RKO (cell line): ENCODE measurements around the gene HLA-DQB1.
A peak's percentile ranks its signal among the peaks of the same experiment; 100 is the strongest.
"Not testable (repeated sequence)": the region's sequence is repeated elsewhere in the genome, so short reads cannot be mapped to it uniquely, and the experiment has no call there.

ENCODE experiments used
- DNase-seq: peaks from one replicate; pipeline ENCODE4 v3.0.0-alpha.2; 2016; ENCODE audit warnings: low spot score

The HLA-DQB1 gene

DNA sequence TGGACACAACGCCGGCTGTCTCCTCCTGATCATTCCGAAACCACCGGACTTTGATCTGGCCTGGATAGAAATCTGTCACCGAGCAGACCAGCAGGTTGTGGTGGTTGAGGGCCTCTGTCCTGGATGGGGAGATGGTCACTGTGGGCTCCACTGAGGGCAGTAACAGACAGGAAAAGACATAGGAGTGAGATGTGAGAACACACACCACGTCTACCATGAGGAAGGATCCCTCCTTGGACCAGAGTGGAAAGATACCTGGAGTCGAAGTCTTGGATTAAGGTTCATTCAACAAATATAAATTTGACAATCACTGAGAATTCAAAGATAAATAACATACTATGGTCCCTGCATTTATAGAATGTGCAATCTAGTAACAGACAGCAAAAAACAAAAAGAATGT, 4.4 kb downstream of the HLA-DQB1 start:
- DNase-seq: no peak

DNA sequence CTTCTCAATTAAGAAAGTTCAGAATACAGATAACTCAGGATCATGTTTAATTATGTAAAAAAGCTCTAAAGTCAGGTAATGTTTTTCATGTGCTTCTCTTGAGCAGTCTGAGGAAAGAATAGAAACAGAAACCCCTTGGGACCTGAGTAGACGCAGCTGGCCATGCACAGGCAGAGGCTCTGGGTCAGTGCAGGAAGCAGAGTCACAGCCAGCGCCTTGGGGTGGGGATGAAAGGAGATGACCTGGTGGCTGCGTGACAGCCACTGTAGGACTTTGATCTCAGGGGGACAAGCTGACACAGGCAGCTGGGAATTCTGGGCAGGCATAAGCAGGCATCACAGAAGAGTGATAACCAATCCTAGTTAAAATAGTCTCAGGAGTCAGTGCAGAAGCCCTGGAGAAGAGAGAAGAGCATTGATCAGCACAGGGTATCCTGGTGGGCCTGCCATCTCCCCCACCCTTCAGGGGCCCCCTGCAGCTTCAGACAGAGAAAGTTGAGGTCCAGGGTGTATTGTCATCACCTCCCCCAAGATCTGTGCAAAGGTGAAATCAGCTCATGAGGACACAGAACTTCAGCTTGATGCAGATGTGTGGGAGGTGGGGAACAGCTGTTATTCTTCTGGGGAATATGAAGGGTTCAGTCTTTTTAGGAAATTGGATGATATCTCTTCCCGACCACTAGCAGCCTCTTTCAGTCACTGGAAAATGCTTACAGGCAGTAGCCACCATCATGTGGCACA, 6.4 kb downstream of the HLA-DQB1 start:
- no peak for DNase-seq

- DNase-seq: no peak
Observed at GRCh38 chr6:32658268-32658897, 8.1 kb downstream of the HLA-DQB1 start.

DNA sequence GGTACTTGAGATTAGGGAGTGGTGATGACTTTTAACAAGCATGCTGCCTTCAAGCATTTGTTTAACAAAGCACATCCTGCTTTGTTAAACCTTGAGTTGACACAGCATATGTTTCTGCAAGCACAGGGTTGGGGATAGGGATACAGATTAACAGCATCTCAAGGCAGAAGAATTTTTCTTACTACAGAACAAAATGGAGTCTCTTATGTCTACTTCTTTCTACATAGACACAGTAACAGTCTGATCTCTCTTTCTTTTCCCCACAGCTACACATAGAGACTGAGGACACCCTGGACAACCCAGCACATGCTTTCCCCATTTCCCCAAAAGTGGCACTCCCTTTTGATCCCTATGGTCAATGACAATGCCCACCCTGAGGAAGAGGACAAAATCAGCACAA, 8.6 kb downstream of the HLA-DQB1 start:
- DNase-seq: not testable (repeated sequence)

DNA sequence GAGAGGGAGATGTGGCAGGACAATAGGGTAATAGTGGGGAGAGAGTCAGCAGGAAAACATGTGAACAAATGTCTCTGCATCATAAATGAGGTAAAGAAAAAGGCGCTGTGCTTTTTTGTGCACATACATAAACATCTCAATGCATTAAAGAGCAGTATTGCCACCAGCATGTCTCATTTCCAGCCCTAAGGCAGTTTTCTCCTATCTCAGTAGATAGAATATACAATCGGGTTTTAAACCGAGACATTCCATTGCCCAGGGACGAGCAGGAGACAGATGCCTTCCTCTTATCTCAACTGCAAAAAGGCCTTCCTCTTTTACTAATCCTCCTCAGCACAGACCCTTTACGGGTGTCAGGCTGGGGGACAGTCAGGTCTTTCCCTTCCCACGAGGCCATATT, 9.1 kb downstream of the HLA-DQB1 start:
- not testable (repeated sequence) for DNase-seq

DNA sequence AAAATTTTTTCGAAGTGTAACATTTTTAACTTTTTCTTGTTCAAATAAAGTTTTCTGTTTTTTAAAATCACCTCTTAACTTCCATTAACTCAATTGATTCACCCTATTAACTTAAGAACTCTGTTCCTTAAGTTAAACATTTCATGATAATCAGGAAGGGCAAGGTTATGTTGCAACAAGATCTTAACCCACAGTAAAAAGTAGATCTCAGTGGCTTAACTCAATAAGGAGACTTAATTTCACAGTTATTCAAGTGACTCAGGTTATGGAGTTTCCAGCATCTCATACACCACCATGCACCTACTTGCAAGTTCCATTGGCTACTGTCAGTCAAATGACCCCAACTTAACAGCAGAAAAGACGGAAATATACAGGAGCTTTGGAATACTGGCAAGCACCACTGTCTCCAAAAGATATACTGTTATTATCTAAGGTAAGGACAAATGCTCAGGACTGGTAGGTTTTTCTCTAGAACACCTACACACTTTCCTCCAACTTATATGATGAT, 11.2 kb downstream of the HLA-DQB1 start:
- no peak for DNase-seq

DNA sequence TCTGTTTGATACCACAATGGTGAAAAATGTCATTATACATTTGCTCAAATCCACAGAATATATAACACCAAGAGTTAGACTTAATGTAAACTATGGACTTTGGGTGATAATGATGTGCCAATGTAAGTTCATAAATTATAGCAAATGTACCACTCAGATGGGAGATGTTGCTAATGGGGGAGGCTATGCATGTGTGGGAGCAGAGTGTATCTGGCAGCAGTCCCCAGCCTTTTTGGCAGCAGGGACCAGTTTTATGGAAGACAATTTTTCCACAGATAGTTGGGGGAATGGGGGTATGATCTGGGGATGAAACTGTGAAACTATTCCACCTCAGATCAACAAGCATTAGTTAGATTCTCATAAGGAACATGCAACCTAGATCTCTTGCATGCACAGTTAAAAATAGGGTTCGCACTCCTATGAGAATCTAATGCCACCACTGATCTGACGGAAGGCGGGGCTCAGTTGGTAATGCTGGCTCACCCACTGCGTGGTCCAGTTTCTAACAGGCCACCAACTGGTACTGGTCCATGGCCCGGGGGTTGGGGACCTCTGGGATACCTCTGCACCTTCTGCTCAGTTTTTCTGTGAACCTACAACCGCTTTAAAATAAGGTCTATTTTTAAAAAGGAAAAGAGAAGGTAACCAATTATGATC, 21.3 kb downstream of the HLA-DQB1 start:
- no peak for DNase-seq

GRCh38 chr6:32643904-32644303, 22.6 kb downstream of the HLA-DQB1 start:
- no peak for DNase-seq

GRCh38 chr6:32642720-32643106, 23.7 kb downstream of the HLA-DQB1 start:
- DNase-seq: no peak

GRCh38 chr6:32641785-32642719, 24.4 kb downstream of the HLA-DQB1 start:
- not testable (repeated sequence) for DNase-seq

GRCh38 chr6:32641122-32641521, 25.3 kb downstream of the HLA-DQB1 start:
- DNase-seq: no peak

- DNase-seq: no peak
Observed at GRCh38 chr6:32639440-32640394, 26.7 kb downstream of the HLA-DQB1 start.

- no peak for DNase-seq
Observed at GRCh38 chr6:32638532-32639219, 27.8 kb downstream of the HLA-DQB1 start.

DNA sequence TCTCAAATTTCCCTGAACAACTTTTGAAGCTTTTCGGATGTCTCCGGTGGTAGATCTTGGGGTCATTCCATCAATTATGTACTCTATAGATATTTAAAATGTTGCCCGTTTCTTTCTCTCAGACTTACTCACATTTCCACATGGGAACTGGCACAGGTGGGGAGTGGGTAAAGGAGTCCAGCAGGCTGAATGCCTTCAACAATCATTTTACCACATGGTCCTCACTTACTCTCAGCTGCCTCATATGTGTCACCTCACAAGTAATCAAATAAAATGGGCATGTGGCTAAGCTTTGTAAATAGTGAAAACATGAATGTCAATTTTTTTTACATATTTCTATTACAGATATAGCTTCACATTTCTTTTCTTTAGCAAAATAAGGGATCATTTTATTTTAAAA, 28.6 kb downstream of the HLA-DQB1 start:
- DNase-seq: no peak

DNA sequence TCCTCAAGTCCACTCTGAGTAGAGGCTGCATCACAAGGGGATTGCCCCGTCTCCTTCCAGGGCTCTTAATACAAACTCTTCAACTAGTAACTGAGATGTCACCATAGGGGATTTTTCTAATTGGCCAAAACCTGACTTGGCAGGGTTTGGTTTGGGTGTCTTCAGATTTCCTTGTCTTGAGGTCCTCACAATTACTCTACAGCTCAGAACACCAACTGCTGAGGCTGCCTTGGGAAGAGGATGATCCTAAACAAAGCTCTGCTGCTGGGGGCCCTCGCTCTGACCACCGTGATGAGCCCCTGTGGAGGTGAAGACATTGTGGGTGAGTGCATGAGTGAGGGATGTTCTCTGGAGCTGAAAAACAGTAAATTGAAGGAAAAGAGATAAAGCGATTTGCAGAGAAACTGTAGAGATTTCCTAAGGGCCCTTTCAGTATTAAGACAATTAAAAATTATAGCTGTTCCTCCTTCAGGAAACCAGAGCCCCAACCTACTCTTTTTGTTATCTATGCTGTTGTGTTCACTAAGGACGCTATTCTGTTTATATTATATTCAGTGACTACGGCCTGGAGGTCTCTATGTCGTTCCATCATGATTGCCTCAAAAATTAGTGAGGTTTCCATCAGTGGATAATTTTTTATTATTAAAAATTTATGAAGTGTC, 29.1 kb downstream of the HLA-DQB1 start, which contains the start of gene HLA-DQA1:
Gene HLA-DQA1, plus strand, starts transcription at position 188 of the 662 bp plus-strand sequence. Its CDS starts 53 bp downstream, at position 241.
- DNase-seq: no peak

GRCh38 chr6:32635526-32636123, 30.8 kb downstream of the HLA-DQB1 start:
- DNase-seq: no peak

DNA sequence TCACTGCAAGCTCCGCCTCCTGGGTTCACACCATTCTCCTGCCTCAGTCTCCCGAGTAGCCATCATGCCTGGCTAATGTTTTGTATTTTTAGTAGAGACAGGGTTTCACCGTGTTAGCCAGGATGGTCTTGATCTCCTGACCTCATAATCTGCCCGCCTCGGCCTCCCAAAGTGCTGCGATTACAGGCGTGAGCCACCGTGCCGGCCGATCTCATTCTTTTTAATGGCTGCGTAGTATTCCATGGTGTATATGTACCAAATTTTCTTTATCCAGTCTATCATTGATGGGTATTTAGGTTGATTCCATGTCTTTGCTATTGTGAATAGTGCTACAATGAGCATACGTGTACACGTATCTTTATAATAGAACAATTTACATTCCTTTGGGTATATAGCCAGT, 36.7 kb downstream of the HLA-DQB1 start:
- DNase-seq: not testable (repeated sequence)

- DNase-seq: peak; percentile 14
Observed at GRCh38 chr6:32627831-32628230, 38.6 kb downstream of the HLA-DQB1 start.

DNA sequence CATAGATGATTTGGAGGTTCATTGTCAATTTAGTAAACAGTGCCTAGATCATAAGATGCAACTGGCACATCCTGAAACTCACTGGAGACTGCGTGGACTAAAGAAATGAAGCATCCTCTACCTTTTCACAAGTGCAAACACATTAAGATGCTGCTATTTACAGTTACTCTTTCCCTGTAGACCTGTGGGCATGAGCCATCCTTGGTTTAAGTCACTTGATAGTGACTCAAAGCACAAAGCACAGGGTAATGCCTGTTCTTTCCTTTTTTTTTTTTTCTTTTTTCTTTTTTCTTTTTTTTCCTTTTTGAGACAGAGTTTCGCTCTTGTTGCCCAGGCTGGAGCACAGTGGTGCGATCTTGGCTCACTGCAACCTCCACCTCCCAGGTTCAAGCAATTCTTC, 39.2 kb downstream of the HLA-DQB1 start:
- DNase-seq: no peak
